Karpas-422 (cell line): ENCODE results near the gene ASXL1. TPM values are rescaled to one million over a fixed set of nuclear protein-coding genes. Genes with fewer than 3 reads are reported as not detected.

Experiments
- DNase-seq: peaks from one replicate; pipeline ENCODE4 v3.0.0-alpha.2; 2015
- H2AFZ ChIP-seq: fragments of 200-600 bp; sonication (generic); 2 replicates; pipeline ENCODE4 v1.6.1; 2014; ENCODE audit warnings: antibody characterized with exemption, low read length, mixed read lengths
- H3K27ac ChIP-seq: fragments of 200-600 bp; sonication (generic); 2 replicates; pipeline ENCODE4 v1.5.1; 2014; ENCODE audit warnings: mild to moderate bottlenecking, low read length, moderate library complexity
- H3K27me3 ChIP-seq: fragments of 200-600 bp; sonication (generic); 2 replicates; pipeline ENCODE4 v1.6.1; 2014; ENCODE audit warnings: low read length, mixed read lengths
- H3K36me3 ChIP-seq: fragments of 200-600 bp; sonication (generic); 2 replicates; pipeline ENCODE4 v1.6.1; 2014; ENCODE audit warnings: low read length, mixed read lengths; ENCODE audit not compliant: insufficient read depth
- H3K4me1 ChIP-seq: fragments of 200-600 bp; sonication (generic); 2 replicates; pipeline ENCODE4 v1.6.1; 2014; ENCODE audit warnings: mild to moderate bottlenecking, low read length, mixed read lengths
- H3K4me2 ChIP-seq: fragments of 200-600 bp; sonication (generic); 2 replicates; pipeline ENCODE4 v1.6.1; 2014; ENCODE audit warnings: low read length, low read depth, mild to moderate bottlenecking; ENCODE audit not compliant: poor library complexity, severe bottlenecking
- H3K4me3 ChIP-seq: fragments of 200-600 bp; sonication (generic); 2 replicates; pipeline ENCODE4 v1.5.1; 2014; ENCODE audit warnings: mild to moderate bottlenecking, antibody characterized with exemption, low read length, mixed read lengths
- H3K79me2 ChIP-seq: fragments of 200-600 bp; sonication (generic); 2 replicates; pipeline ENCODE4 v1.6.1; 2014; ENCODE audit warnings: mild to moderate bottlenecking, low read length, mixed read lengths
- H3K9ac ChIP-seq: fragments of 200-600 bp; sonication (generic); 2 replicates; pipeline ENCODE4 v1.6.0; 2014; ENCODE audit warnings: low read length
- H3K9me2 ChIP-seq: fragments of 200-600 bp; sonication (generic), shearing (Covaris generic); replicated peaks from 2 replicates; pipeline ENCODE4 v1.6.0; 2014; ENCODE audit warnings: mild to moderate bottlenecking, low read length, moderate library complexity; ENCODE audit not compliant: insufficient read depth
- H3K9me3 ChIP-seq: fragments of 300-700, 200-600 bp; sonication (generic); 2 replicates; pipeline ENCODE4 v1.6.1; 2014; ENCODE audit warnings: low read length, mixed read lengths
- H4K20me1 ChIP-seq: fragments of 200-600 bp; sonication (generic); 2 replicates; pipeline ENCODE4 v1.6.1; 2014; ENCODE audit warnings: mild to moderate bottlenecking, antibody characterized with exemption, low read length, low read depth; ENCODE audit not compliant: insufficient read depth
- total RNA-seq: library from RNA; depleted of rRNA; stranded (reverse); fragments of >200 nt; shearing (Covaris generic); gene quantifications from 2 replicates; pipeline ENCODE4 v1.2.3, GENCODE V29; 2014; ENCODE audit warnings: low replicate concordance

The ASXL1 gene
- total RNA-seq, 1 experiment from 2014 or later: 39.9 TPM

- Histone ChIP-seq H3K79me2 (no peaks in the 10 kb centered on the region), H4K20me1 (no peaks in the 10 kb centered on the region), H3K36me3 (no peaks in the 10 kb centered on the region), H3K27me3 (no peaks in the 10 kb centered on the region), H3K4me2 (no peak overlapping the region), H3K9ac (no peak overlapping the region), H3K4me3 (no peak overlapping the region), H3K9me2 (no peaks in the 10 kb centered on the region), H3K27ac (no peak overlapping the region), H3K4me1 (peaks cover 7% of the 10 kb centered on the region; the same call in 1 of the 2 replicates), H2AFZ (no peak overlapping the region), H3K9me3 (no peaks in the 10 kb centered on the region)
- DNase-seq: no peak
Measured at GRCh38 chr20:32458061-32458836, 100.1 kb downstream of the ASXL1 start.

- Histone ChIP-seq H2AFZ (no peak overlapping the region), H3K79me2 (no peaks in the 10 kb centered on the region), H3K27ac (no peak overlapping the region), H4K20me1 (no peaks in the 10 kb centered on the region), H3K36me3 (no peaks in the 10 kb centered on the region), H3K9me3 (no peaks in the 10 kb centered on the region), H3K4me3 (no peak overlapping the region), H3K27me3 (no peaks in the 10 kb centered on the region), H3K4me2 (no peak overlapping the region), H3K9me2 (no peaks in the 10 kb centered on the region), H3K4me1 (peaks cover 7% of the 10 kb centered on the region; the same call in 1 of the 2 replicates), H3K9ac (no peak overlapping the region)
- DNase-seq: no peak
Measured at GRCh38 chr20:32458837-32459220, 100.7 kb downstream of the ASXL1 start.

GRCh38 chr20:32460231-32460630 lies 102.1 kb downstream of the ASXL1 start:
- Histone ChIP-seq H3K79me2 (no peaks in the 10 kb centered on the region), H3K4me1 (0 out of 2 replicates have a peak, but pooled peaks cover 3% of the 10 kb centered on the region), H3K9me2 (no peaks in the 10 kb centered on the region), H3K4me2 (no peak overlapping the region), H3K4me3 (no peak overlapping the region), H3K9ac (no peak overlapping the region), H4K20me1 (no peaks in the 10 kb centered on the region), H2AFZ (no peak overlapping the region), H3K9me3 (no peaks in the 10 kb centered on the region), H3K36me3 (no peaks in the 10 kb centered on the region), H3K27me3 (no peaks in the 10 kb centered on the region), H3K27ac (no peak overlapping the region)
- no peak for DNase-seq

GRCh38 chr20:32460683-32461320 lies 102.7 kb downstream of the ASXL1 start:
- no peaks in the 10 kb centered on the region for H3K79me2 ChIP-seq
- no peaks in the 10 kb centered on the region for H3K36me3 ChIP-seq
- 0 out of 2 replicates have a peak, but pooled peaks cover 3% of the 10 kb centered on the region for H3K4me1 ChIP-seq

GRCh38 chr20:32461836-32462600 lies 103.9 kb downstream of the ASXL1 start:
- no peaks in the 10 kb centered on the region for H3K79me2 ChIP-seq
- no peak overlapping the region for H3K9ac ChIP-seq
- H3K27ac ChIP-seq: no peak overlapping the region
- H3K4me1 ChIP-seq: no peaks in the 10 kb centered on the region
- H3K4me2 ChIP-seq: no peak overlapping the region
- no peak for DNase-seq
- H3K4me3 ChIP-seq: no peak overlapping the region
- no peaks in the 10 kb centered on the region for H3K27me3 ChIP-seq
- no peak overlapping the region for H2AFZ ChIP-seq
- no peaks in the 10 kb centered on the region for H3K9me2 ChIP-seq
- H4K20me1 ChIP-seq: no peaks in the 10 kb centered on the region
- H3K9me3 ChIP-seq: no peaks in the 10 kb centered on the region
- H3K36me3 ChIP-seq: no peaks in the 10 kb centered on the region

More at GRCh38 chr20:32460683-32461320, 102.7 kb downstream of the ASXL1 start:
- Histone ChIP-seq H2AFZ (no peak overlapping the region), H3K4me2 (no peak overlapping the region), H3K9ac (no peak overlapping the region), H3K27me3 (no peaks in the 10 kb centered on the region), H3K27ac (no peak overlapping the region), H3K4me3 (no peak overlapping the region), H3K9me2 (no peaks in the 10 kb centered on the region), H4K20me1 (no peaks in the 10 kb centered on the region), H3K9me3 (no peaks in the 10 kb centered on the region)
- no peak for DNase-seq

- Histone ChIP-seq H3K4me1 (peaks cover 4% of the 10 kb centered on the region; the same call in 1 of the 2 replicates), H3K27ac (no peak overlapping the region), H3K4me3 (no peak overlapping the region), H3K9ac (no peak overlapping the region), H2AFZ (no peak overlapping the region), H3K36me3 (no peaks in the 10 kb centered on the region), H3K9me2 (no peaks in the 10 kb centered on the region), H4K20me1 (no peaks in the 10 kb centered on the region), H3K27me3 (no peaks in the 10 kb centered on the region), H3K79me2 (no peaks in the 10 kb centered on the region), H3K4me2 (no peak overlapping the region), H3K9me3 (no peaks in the 10 kb centered on the region)
- no peak for DNase-seq
Measured at GRCh38 chr20:32462900-32463641, 104.9 kb downstream of the ASXL1 start.

- H3K9ac ChIP-seq: no peak overlapping the region
- H3K27ac ChIP-seq: no peak overlapping the region
- DNase-seq: no peak
- no peaks in the 10 kb centered on the region for H3K9me2 ChIP-seq
- H3K9me3 ChIP-seq: no peaks in the 10 kb centered on the region
- H3K27me3 ChIP-seq: no peaks in the 10 kb centered on the region
- H3K4me3 ChIP-seq: no peak overlapping the region
- no peak overlapping the region for H2AFZ ChIP-seq
- H3K4me2 ChIP-seq: no peak overlapping the region
- H3K36me3 ChIP-seq: no peaks in the 10 kb centered on the region
- peaks cover 4% of the 10 kb centered on the region; the same call in 1 of the 2 replicates for H3K4me1 ChIP-seq
- H3K79me2 ChIP-seq: no peaks in the 10 kb centered on the region
- no peaks in the 10 kb centered on the region for H4K20me1 ChIP-seq
Measured at GRCh38 chr20:32463642-32464400, 105.7 kb downstream of the ASXL1 start.
